Mucosa of rectum (tissue), 2 donors: ENCODE data around the gene ZNF534.

Source experiments
- H3K27ac ChIP-seq, 2 donors: one replicate each; pipeline ENCODE4 v1.7.0; 2013; ENCODE audit warnings: inconsistent platforms in 2 of 2, low read depth in 2 of 2, low read length in 2 of 2
- H3K27me3 ChIP-seq, 2 donors: one replicate each; pipeline ENCODE4 v1.7.0; 2013; ENCODE audit warnings: low read length in 2 of 2; ENCODE audit not compliant: control insufficient read depth in 2 of 2, insufficient read depth in 2 of 2
- H3K36me3 ChIP-seq, 2 donors: one replicate each; pipeline ENCODE4 v1.7.0; 2013; ENCODE audit warnings: low read length in 2 of 2; ENCODE audit not compliant: control insufficient read depth in 2 of 2, insufficient read depth in 2 of 2
- H3K4me1 ChIP-seq, 2 donors: one replicate each; pipeline ENCODE4 v1.7.0; 2013; ENCODE audit warnings: low read length in 2 of 2, mild to moderate bottlenecking in 1 of 2; ENCODE audit not compliant: control insufficient read depth in 2 of 2, insufficient read depth in 2 of 2
- H3K4me3 ChIP-seq, 2 donors: one replicate each; pipeline ENCODE4 v1.7.0; 2013; ENCODE audit warnings: low read length in 2 of 2
- H3K9ac ChIP-seq, 2 donors: one replicate each; pipeline ENCODE4 v1.7.0; 2013; ENCODE audit warnings: low read length in 2 of 2, low read depth in 1 of 2, mild to moderate bottlenecking in 1 of 2
- H3K9me3 ChIP-seq, 2 donors: one replicate each; pipeline ENCODE4 v1.7.0; 2013; ENCODE audit warnings: low read length in 2 of 2; ENCODE audit not compliant: control insufficient read depth in 2 of 2
- donor health status: healthy.
- donor health status: Normal muscosa, but diverticular disease.

The ZNF534 gene

GRCh38 chr19:52428937-52429336, at the start of gene ZNF534:
Gene ZNF534 (plus strand): TSS chr19:52429148. CDS start chr19:52431475, 2,327 bp downstream.
- no peaks in the 10 kb centered on the region for H3K4me1 ChIP-seq
- H3K27me3 ChIP-seq, result no peaks in the 10 kb centered on the region
- H3K4me3 ChIP-seq, result no peak within 1 kb of the TSS
- H3K9me3 ChIP-seq, result peaks cover 12 to 13% of the 10 kb centered on the region in 2 donors
- H3K9ac ChIP-seq, result no peak within 1 kb of the TSS
- no peak within 1 kb of the TSS for H3K27ac ChIP-seq
- H3K36me3 ChIP-seq, result no peaks in the 10 kb centered on the region

DNA sequence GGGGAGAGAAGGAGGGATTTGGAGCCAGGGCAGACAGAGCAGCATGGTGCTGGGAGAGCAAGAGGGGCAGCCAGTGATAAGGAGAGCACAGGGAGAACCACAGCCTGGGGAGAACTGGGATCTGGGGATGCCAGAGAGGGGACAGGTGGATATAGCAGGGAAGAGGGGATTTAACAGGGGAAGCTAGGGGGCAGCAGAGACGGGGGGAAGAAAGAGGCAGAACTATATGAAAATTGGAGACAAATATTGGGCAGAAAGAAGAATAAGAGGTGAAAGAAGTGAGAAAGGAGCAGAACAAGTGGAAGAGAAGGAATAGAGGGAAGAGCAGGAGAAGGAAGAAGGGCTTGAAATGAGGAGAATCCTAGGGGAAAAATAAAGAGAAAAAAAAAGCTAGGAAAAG, 37.8 kb upstream of the ZNF534 start:
- Histone ChIP-seq H3K4me3 (no peak overlapping the region), H3K36me3 (peaks cover 4 to 5% of the 10 kb centered on the region in 2 donors), H3K9ac (no peak overlapping the region), H3K27ac (no peak overlapping the region), H3K9me3 (peaks cover 19 to 26% of the 10 kb centered on the region in 2 donors), H3K4me1 (no peaks in the 10 kb centered on the region), H3K27me3 (no peaks in the 10 kb centered on the region)

DNA sequence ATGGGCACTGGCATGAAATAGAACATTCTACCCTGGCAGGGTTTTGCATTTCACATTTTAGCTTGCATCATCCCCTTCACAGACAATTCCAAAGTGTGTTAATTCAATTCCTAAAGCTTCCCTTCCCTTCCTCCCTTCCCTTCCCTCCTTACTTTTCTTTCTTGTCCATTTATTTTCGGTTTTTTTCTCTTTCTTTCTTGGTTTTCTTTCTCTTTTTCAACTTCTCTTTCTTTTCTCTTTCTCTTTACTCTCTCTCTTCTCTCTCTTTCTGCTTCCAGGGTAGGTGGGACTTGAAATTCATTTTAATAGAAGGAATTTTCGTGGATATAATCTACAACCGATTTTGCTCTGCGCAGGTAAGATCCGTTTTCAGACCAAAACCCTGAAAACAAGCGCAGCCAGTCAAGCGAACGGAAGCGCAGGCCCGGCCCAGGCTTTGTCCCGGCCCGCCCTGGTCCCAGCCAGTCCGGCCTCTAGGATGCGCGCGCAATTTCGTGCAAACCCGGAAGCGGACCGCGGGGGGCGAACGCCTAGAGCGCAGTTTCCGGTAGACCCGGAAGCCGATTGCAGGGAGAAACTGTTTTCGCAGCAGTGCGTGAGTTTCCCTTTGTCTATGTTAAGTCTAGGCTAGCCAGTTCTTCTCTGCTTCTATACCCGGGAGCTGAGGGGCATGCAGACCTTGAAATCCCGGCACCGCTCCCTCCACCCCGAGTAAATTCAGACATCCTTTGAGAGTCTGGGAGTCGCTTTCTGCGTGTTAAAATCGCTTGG, 31.5 kb upstream of the ZNF534 start, which contains the start of gene ZNF528:
TSS of gene ZNF528 (plus strand) at position 540 of the 771 bp plus-strand sequence. CDS start 4,165 bp downstream, outside the sequence.
- Histone ChIP-seq H3K36me3 (peaks cover 13 to 24% of the 10 kb centered on the region in 2 donors), H3K27ac (peak within 1 kb of the TSS; percentile 44 to 70)

DNA sequence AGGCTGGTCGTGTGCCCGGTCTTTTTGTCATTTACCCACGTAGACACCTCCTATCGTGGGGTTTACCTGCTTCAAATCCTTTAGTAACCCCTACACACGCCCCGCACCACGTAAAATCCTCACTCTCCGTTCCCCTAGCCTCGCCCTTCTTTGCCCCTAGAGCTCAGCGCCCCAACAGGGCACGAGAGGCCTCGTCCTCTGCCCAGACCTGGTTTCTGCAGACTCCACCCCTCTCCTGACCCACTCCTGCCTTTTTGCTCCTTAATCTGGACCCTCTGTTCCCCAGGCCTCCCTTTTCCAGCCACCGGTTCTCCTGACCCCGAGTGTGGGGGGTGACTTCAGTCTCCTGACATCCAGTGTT, 30.9 kb upstream of the ZNF534 start:
- H3K4me1 ChIP-seq, result no peaks in the 10 kb centered on the region
- H3K27ac ChIP-seq, result peak overlapping the region in 1 of 2 donors; percentile 70
- H3K9ac ChIP-seq, result peak overlapping the region; percentile 68 to 76
- no peaks in the 10 kb centered on the region for H3K27me3 ChIP-seq
- peaks cover 14 to 30% of the 10 kb centered on the region in 2 donors for H3K36me3 ChIP-seq
- peaks cover 7 to 15% of the 10 kb centered on the region in 2 donors for H3K9me3 ChIP-seq
- H3K4me3 ChIP-seq, result peak overlapping the region; percentile 72 to 96

More for the DNA sequence above, 31.5 kb upstream of the ZNF534 start, which contains the start of gene ZNF528:
- no peaks in the 10 kb centered on the region for H3K4me1 ChIP-seq
- peak within 1 kb of the TSS; percentile 72 to 96 for H3K4me3 ChIP-seq
- no peaks in the 10 kb centered on the region for H3K27me3 ChIP-seq
- H3K9me3 ChIP-seq, result peaks cover 5 to 15% of the 10 kb centered on the region in 2 donors
- peak within 1 kb of the TSS; percentile 68 to 76 for H3K9ac ChIP-seq

- H3K27ac ChIP-seq, result no peak overlapping the region
- H3K9ac ChIP-seq, result no peak overlapping the region
- H3K27me3 ChIP-seq, result no peaks in the 10 kb centered on the region
- H3K36me3 ChIP-seq, result peaks cover 28 to 58% of the 10 kb centered on the region in 2 donors
- no peaks in the 10 kb centered on the region for H3K4me1 ChIP-seq
- H3K4me3 ChIP-seq, result no peak overlapping the region
- H3K9me3 ChIP-seq, result peaks cover 34 to 42% of the 10 kb centered on the region in 2 donors
Measured at GRCh38 chr19:52410276-52410675, 18.7 kb upstream of the ZNF534 start.

- no peak overlapping the region for H3K27ac ChIP-seq
- H3K36me3 ChIP-seq, result peaks cover 2 to 10% of the 10 kb centered on the region in 2 donors
- no peak overlapping the region for H3K4me3 ChIP-seq
- H3K27me3 ChIP-seq, result no peaks in the 10 kb centered on the region
- no peak overlapping the region for H3K9ac ChIP-seq
- H3K9me3 ChIP-seq, result peaks cover 43 to 47% of the 10 kb centered on the region in 2 donors
- no peaks in the 10 kb centered on the region for H3K4me1 ChIP-seq
Measured at GRCh38 chr19:52415711-52416110, 13.2 kb upstream of the ZNF534 start.

GRCh38 chr19:52442179-52442578, 13.2 kb downstream of the ZNF534 start:
- no peaks in the 10 kb centered on the region for H3K27me3 ChIP-seq
- H3K9me3 ChIP-seq, result peaks cover 18 to 25% of the 10 kb centered on the region in 2 donors
- H3K4me3 ChIP-seq, result no peak overlapping the region
- no peak overlapping the region for H3K9ac ChIP-seq
- H3K4me1 ChIP-seq, result no peaks in the 10 kb centered on the region
- no peak overlapping the region for H3K27ac ChIP-seq
- H3K36me3 ChIP-seq, result no peaks in the 10 kb centered on the region

GRCh38 chr19:52444506-52444905, 15.6 kb downstream of the ZNF534 start:
- Histone ChIP-seq H3K27me3 (no peaks in the 10 kb centered on the region), H3K4me3 (no peak overlapping the region), H3K36me3 (no peaks in the 10 kb centered on the region), H3K4me1 (no peaks in the 10 kb centered on the region), H3K9me3 (peaks cover 13 to 15% of the 10 kb centered on the region in 2 donors), H3K9ac (no peak overlapping the region), H3K27ac (no peak overlapping the region)

- no peaks in the 10 kb centered on the region for H3K27me3 ChIP-seq
- H3K9me3 ChIP-seq, result peaks cover 6 to 21% of the 10 kb centered on the region in 2 donors
- H3K9ac ChIP-seq, result no peak overlapping the region
- H3K36me3 ChIP-seq, result no peaks in the 10 kb centered on the region
- H3K4me3 ChIP-seq, result no peak overlapping the region
- H3K4me1 ChIP-seq, result no peaks in the 10 kb centered on the region
- H3K27ac ChIP-seq, result no peak overlapping the region
Measured at GRCh38 chr19:52451241-52451640, 22.3 kb downstream of the ZNF534 start.

DNA sequence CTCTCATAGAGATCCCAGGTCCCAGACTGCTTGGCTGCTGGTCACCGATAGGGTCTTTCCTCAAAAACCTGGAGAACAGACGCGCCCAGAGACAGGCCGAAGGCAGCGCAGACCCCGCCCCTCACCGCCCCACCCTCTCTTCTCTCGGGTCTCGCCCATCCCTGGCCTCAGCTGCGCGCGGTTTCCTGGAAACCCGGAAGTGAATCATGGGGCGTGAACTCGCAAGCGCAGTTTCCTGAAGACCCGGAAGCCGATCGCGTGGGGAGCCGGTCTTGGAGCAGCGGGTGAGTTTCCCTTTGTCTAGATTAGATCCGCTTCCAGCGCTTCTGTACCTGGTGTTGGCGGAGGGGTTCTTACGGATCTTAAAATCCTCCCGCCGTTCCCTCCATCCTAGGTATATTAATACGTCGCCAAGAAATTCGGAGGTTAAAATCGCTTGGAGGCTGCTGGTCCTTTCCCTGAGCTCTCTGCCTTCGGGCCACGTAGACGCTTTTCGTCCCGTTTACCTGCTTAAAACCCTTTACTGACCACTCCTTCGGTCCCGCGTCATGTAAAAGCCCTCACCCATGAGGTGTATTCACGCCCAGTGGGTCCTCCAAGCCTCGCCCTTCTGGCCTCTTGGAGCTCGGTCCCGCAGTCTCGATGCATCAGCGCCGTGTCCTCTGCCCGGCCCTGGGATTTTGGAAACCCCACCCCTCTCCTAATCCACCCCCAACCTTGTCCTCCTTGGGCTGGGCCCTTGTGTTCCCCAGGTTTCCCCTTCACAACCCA, 24.6 kb downstream of the ZNF534 start, which contains the start of gene ZNF578:
TSS of gene ZNF578 (plus strand) at position 230 of the 771 bp plus-strand sequence. CDS start 48,293 bp downstream, outside the sequence.
- Histone ChIP-seq H3K27ac (no peak within 1 kb of the TSS), H3K9me3 (peaks cover 16 to 19% of the 10 kb centered on the region in 2 donors), H3K27me3 (no peaks in the 10 kb centered on the region), H3K4me3 (peak within 1 kb of the TSS; percentile 67 to 82), H3K4me1 (no peaks in the 10 kb centered on the region), H3K36me3 (peaks cover 4 to 5% of the 10 kb centered on the region in 2 donors), H3K9ac (no peak within 1 kb of the TSS)
